ENCODE measurements around the gene UMODL1. TPM values are rescaled to one million over a fixed set of nuclear protein-coding genes. Genes with fewer than 3 reads are reported as not detected.

Gene UMODL1
- total and polyA plus RNA-seq, 8 donors: 0.02 to 0.06 TPM; not detected in 6

GRCh38 chr21:42103843-42104242 is 32.7 kb downstream of the UMODL1 start:
- no peak for DNase-seq
- no peaks in the 10 kb centered on the region for H3K36me3 ChIP-seq
- no peak for ATAC-seq
- FAIRE-seq: no peak
- 95 to 96% methylated on average over 13 of the region's 13 CpGs for WGBS, 2 donors
- TF ChIP-seq CTCF (IDR thresholded peaks at IDR 0.05): no peak
- no peak overlapping the region for H3K27ac ChIP-seq
- H3K9me3 ChIP-seq: no peaks in the 10 kb centered on the region
- H3K4me3 ChIP-seq: no peak overlapping the region
- H3K4me1 ChIP-seq: peaks cover 0 to 7% (median 0%) of the 10 kb centered on the region in 3 donors
- intact Hi-C loops (cut with DNase I): no loop called here
- H3K27me3 ChIP-seq: no peaks in the 10 kb centered on the region

- Histone ChIP-seq H3K27ac (no peak overlapping the region), H3K4me3 (no peak overlapping the region), H3K36me3 (no peaks in the 10 kb centered on the region), H3K27me3 (no peaks in the 10 kb centered on the region), H3K4me1 (peaks cover 0 to 7% (median 0%) of the 10 kb centered on the region in 3 donors), H3K9me3 (no peaks in the 10 kb centered on the region)
- WGBS, 2 donors: 87 to 92% methylated on average over 26 of the region's 26 CpGs
- no peak for DNase-seq
- FAIRE-seq: no peak
- no peak for ATAC-seq
- intact Hi-C loops (cut with DNase I): no loop called here
- no peak for TF ChIP-seq CTCF (IDR thresholded peaks at IDR 0.05)
Observed at GRCh38 chr21:42105476-42106315, 34.6 kb downstream of the UMODL1 start.

- TF ChIP-seq CTCF (IDR thresholded peaks at IDR 0.05): no peak
- no peak for FAIRE-seq
Observed at GRCh38 chr21:42106425-42106824, 35.3 kb downstream of the UMODL1 start.

DNA sequence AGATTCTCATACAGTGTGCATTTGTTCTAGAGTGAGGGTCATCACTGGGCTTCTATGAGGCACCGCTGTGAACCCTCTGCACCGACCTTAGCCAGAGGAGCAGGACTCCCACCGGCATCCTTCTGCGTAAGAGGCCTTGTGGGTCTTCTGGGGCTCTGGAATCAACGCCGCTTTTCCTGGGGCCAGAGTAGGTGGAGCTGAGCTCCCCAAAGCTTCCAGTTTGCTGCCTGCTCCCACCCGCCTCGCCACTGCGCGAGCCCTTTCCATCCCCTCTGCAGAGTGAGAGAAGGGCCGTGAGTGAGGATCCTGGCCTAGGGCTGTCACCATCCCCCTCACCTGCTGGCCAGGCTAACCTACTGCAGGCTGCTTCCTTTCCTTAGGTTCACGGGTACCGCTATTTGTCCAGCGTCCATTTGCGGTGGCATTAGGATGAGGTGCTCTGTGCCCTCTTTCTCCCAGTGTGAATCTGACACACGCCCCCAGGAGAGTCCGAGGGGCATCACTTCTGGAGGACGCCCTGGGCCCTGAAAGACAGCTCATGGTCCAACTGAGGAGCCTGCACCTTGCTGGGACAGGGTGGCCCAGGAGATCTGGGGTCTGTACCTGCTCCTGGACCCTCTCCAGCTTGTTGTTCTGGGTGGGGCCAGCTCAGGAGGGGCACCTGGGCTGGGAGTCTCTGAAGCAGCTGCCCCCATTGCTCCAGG is 36.2 kb downstream of the UMODL1 start:
- Histone ChIP-seq H3K36me3 (no peaks in the 10 kb centered on the region), H3K4me1 (peaks cover 0 to 7% (median 0%) of the 10 kb centered on the region in 3 donors), H3K9me3 (no peaks in the 10 kb centered on the region), H3K27ac (no peak overlapping the region), H3K27me3 (no peaks in the 10 kb centered on the region), H3K4me3 (no peak overlapping the region)
- FAIRE-seq: no peak
- no peak for DNase-seq
- no peak for TF ChIP-seq CTCF (IDR thresholded peaks at IDR 0.05)
- WGBS, 2 donors: 75 to 78% methylated on average over 18 of the region's 18 CpGs
- intact Hi-C loops (cut with DNase I): no loop called here
- ATAC-seq: peak in 2 of 4 donors; percentile 17

More at GRCh38 chr21:42106425-42106824, 35.3 kb downstream of the UMODL1 start:
- Histone ChIP-seq H3K36me3 (no peaks in the 10 kb centered on the region), H3K9me3 (no peaks in the 10 kb centered on the region), H3K27me3 (no peaks in the 10 kb centered on the region), H3K4me3 (no peak overlapping the region), H3K4me1 (peaks cover 0 to 7% (median 0%) of the 10 kb centered on the region in 3 donors), H3K27ac (no peak overlapping the region)
- 91 to 93% methylated on average over 20 of the region's 20 CpGs for WGBS, 2 donors
- ATAC-seq: no peak
- intact Hi-C loops (cut with DNase I): no loop called here
- no peak for DNase-seq

Data from pancreas (tissue), 10 donors.